Keratinocyte (primary cell): Measurements from ENCODE around the gene EPS8L2. TPM values are rescaled to one million over a fixed set of nuclear protein-coding genes. Genes with fewer than 3 reads are reported as not detected.

Experiments
- DNase-seq: peaks from one replicate; pipeline ENCODE4 v3.0.0-alpha.2; 2011; ENCODE audit warnings: low read depth, missing footprints, low spot score
- FAIRE-seq: peaks from 2 replicates; lab custom pipeline; 2011; peaks lifted over from hg19 to GRCh38; lab: Jason Lieb, UNC
- H2AFZ ChIP-seq: 2 replicates; pipeline ENCODE4 v1.6.0; 2012; ENCODE audit warnings: low read length, control low read depth, inconsistent platforms; ENCODE audit not compliant: control insufficient read depth
- H3K27ac ChIP-seq: 2 replicates; pipeline ENCODE4 v1.5.1; 2011; ENCODE audit warnings: low read length; ENCODE audit not compliant: control insufficient read depth, insufficient read depth
- H3K27me3 ChIP-seq: 3 replicates; pipeline ENCODE4 v1.6.0; 2011; ENCODE audit warnings: low read length; ENCODE audit not compliant: control insufficient read depth, insufficient read depth; ENCODE audit errors: extremely low read depth
- H3K36me3 ChIP-seq, 2 experiments: 2 replicates in 1 of 2; 3 replicates in 1 of 2; pipeline ENCODE4 v1.5.1; 2011; ENCODE audit warnings: low read length in 2 of 2, mild to moderate bottlenecking in 1 of 2; ENCODE audit not compliant: control insufficient read depth in 2 of 2, insufficient read depth in 2 of 2; ENCODE audit errors: extremely low read depth in 1 of 2
- H3K4me1 ChIP-seq: 3 replicates; pipeline ENCODE4 v1.5.1; 2011; ENCODE audit warnings: low read length; ENCODE audit not compliant: control insufficient read depth, insufficient read depth; ENCODE audit errors: extremely low read depth
- H3K4me2 ChIP-seq: 3 replicates; pipeline ENCODE4 v1.6.0; 2011; ENCODE audit warnings: low read depth, low read length; ENCODE audit not compliant: control insufficient read depth, insufficient read depth; ENCODE audit errors: extremely low read depth
- H3K4me3 ChIP-seq, 3 experiments: fragments of 200-600 bp in 1 of 3; sonication (generic) in 1 of 3; 2 replicates in 2 of 3; 3 replicates in 1 of 3; pipeline ENCODE4 v1.5.1; 2011 to 2016; ENCODE audit warnings: low read length in 3 of 3, mild to moderate bottlenecking in 3 of 3, control low read depth in 2 of 3, inconsistent platforms in 1 of 3, low read depth in 1 of 3, mixed read lengths in 1 of 3, mixed run types in 1 of 3, moderate library complexity in 1 of 3; ENCODE audit not compliant: control insufficient read depth in 2 of 3, insufficient read depth in 2 of 3; ENCODE audit errors: extremely low read depth in 1 of 3
- H3K79me2 ChIP-seq: 2 replicates; pipeline ENCODE4 v1.6.0; 2012; ENCODE audit warnings: low read length; ENCODE audit not compliant: control insufficient read depth, insufficient read depth
- H3K9ac ChIP-seq: 3 replicates; pipeline ENCODE4 v1.6.0; 2011; ENCODE audit warnings: low read length; ENCODE audit not compliant: control insufficient read depth, insufficient read depth; ENCODE audit errors: extremely low read depth
- H3K9me1 ChIP-seq: 3 replicates; pipeline ENCODE4 v1.6.0; 2011; ENCODE audit warnings: low read length; ENCODE audit not compliant: control insufficient read depth, insufficient read depth; ENCODE audit errors: extremely low read depth
- H3K9me3 ChIP-seq: 2 replicates; pipeline ENCODE4 v1.5.1; 2012; ENCODE audit warnings: low read depth, low read length; ENCODE audit not compliant: control insufficient read depth
- H4K20me1 ChIP-seq: 3 replicates; pipeline ENCODE4 v1.6.0; 2011; ENCODE audit warnings: low read length; ENCODE audit not compliant: control insufficient read depth, insufficient read depth; ENCODE audit errors: extremely low read depth
- EZH2 ChIP-seq: IDR thresholded peaks from one replicate; pipeline ENCODE4 v1.6.1; 2012; ENCODE audit warnings: inconsistent platforms, mild to moderate bottlenecking, low read length, moderate library complexity
- dilution Hi-C: fragments of 300-500 bp; cut with MboI; formaldehyde crosslinking; loops from one replicate; pipeline ENCODE4 v1.7.0; 2020; ENCODE audit warnings: low sequenced_read_pairs; ENCODE audit not compliant: extremely low pct_ligation_motif_present
- polyA plus RNA-seq, 5 experiments: library from polyadenylated mRNA; depleted of rRNA in 3 of 5; stranded (reverse) in 3 of 5; stranded (forward) in 1 of 5; unstranded in 1 of 5; fragments of >200 nt; gene quantifications; 1 replicate in 1 of 5; 2 replicates in 3 of 5; 3 replicates in 1 of 5; pipeline versions ENCODE4 v1.2.1 to v1.2.3, GENCODE V29; 2011 to 2012; ENCODE audit warnings: missing spikeins in 2 of 5, low read depth in 1 of 5, low replicate concordance in 1 of 5
- TF ChIP-seq, protein P1 (sequence below), 3 experiments: IDR thresholded peaks in 1 of 3; conservative IDR thresholded peaks in 1 of 3; optimal IDR thresholded peaks in 1 of 3; 2 replicates in 2 of 3; 3 replicates in 1 of 3; pipeline versions ENCODE3 to v1.5.1; 2011; ENCODE audit warnings: low read length in 3 of 3, mild to moderate bottlenecking in 3 of 3, moderate library complexity in 2 of 3, control low read depth in 1 of 3, inconsistent platforms in 1 of 3; ENCODE audit not compliant: insufficient read depth in 2 of 3; ENCODE audit errors: extremely low read depth in 1 of 3

EPS8L2 gene
- polyA plus RNA-seq, 1 donor (not counting 4 experiments of a cell fraction or from before 2014, with no cell fraction given): 114 TPM

DNA sequence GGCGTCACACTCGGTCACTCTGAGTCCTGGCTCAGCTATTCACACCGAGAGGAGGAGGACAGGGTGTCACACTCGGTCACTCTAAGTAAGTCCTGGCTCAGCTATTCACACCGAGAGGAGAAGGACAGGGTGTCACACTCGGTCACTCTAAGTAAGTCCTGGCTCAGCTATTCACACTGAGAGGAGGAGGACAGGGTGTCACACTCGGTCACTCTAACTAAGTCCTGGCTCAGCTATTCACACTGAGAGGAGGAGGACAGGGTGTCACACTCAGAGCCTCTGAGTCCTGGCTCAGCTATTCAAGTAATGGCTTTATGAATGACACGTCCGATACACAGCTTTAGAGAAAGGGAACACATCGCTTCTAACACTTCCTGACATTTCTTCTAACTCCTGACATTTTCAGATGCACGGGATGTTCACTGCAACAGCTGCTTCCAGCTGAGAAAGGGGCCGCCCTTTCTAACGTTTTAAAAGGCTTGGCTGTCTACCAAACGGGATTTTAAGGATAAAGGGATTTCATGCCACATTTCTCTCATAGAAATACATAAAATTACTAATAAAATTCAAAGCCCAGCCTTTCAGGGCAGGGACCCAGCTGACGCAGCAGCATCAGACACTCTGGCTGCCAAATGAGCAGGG lies 40.8 kb upstream of the EPS8L2 start:
- DNase-seq (no peak), FAIRE-seq (no peak)
- Histone ChIP-seq H2AFZ (no peak overlapping the region), H3K36me3 (peaks cover 6 to 11% of the 10 kb centered on the region in 2 experiments), H3K9me1 (no peaks in the 10 kb centered on the region), H3K27me3 (no peaks in the 10 kb centered on the region), H3K4me2 (no peak overlapping the region), H3K79me2 (peaks cover 2% of the 10 kb centered on the region), H3K27ac (no peak overlapping the region), H3K9ac (no peak overlapping the region), H3K4me3 (no peak overlapping the region), H3K9me3 (no peaks in the 10 kb centered on the region), H4K20me1 (peaks cover 3% of the 10 kb centered on the region), H3K4me1 (no peaks in the 10 kb centered on the region)
- dilution Hi-C loops: no loop called here
- TF ChIP-seq EZH2: no peak
- TF ChIP-seq, protein P1, sequence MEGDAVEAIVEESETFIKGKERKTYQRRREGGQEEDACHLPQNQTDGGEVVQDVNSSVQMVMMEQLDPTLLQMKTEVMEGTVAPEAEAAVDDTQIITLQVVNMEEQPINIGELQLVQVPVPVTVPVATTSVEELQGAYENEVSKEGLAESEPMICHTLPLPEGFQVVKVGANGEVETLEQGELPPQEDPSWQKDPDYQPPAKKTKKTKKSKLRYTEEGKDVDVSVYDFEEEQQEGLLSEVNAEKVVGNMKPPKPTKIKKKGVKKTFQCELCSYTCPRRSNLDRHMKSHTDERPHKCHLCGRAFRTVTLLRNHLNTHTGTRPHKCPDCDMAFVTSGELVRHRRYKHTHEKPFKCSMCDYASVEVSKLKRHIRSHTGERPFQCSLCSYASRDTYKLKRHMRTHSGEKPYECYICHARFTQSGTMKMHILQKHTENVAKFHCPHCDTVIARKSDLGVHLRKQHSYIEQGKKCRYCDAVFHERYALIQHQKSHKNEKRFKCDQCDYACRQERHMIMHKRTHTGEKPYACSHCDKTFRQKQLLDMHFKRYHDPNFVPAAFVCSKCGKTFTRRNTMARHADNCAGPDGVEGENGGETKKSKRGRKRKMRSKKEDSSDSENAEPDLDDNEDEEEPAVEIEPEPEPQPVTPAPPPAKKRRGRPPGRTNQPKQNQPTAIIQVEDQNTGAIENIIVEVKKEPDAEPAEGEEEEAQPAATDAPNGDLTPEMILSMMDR (optimal IDR thresholded peaks at IDR 0.05 in 1 of 3, IDR thresholded peaks at IDR 0.05 in 1 of 3, conservative IDR thresholded peaks at IDR 0.05 in 1 of 3; ENCODE audit: extremely low read depth in 1 of 3, insufficient read depth in 2 of 3, low read length in 3 of 3): no peak

DNA sequence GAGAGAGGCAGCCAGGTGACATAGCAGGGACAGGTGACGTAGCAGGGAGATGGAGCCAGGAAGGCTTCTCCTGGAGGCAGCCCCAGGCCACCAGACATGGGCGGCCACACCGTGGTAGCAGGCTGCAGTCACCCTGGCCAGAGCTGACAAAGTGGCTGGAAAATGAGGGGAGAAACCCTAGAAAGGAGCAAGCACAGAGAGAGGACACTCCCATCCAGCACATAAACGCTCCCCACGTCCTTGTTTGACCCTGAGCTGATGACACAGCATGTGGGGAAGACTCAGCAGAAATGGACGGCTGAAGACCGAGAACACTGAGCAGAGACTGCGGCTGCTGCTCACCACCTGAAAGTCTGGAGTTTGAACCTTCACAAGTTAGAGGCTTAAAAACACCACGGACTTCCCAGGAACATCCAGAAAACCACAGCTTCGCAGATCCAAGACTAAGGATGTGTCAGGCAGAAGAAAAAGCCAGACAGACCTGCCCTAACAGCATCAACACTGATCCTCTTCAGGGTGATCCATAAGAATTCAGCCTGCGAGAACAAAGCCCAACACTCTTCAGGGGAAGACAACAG lies 40.2 kb upstream of the EPS8L2 start:
- Histone ChIP-seq H3K4me1 (no peaks in the 10 kb centered on the region), H3K9me1 (no peaks in the 10 kb centered on the region), H3K79me2 (peaks cover 2% of the 10 kb centered on the region), H3K4me3 (no peak overlapping the region), H3K9ac (no peak overlapping the region), H3K27me3 (no peaks in the 10 kb centered on the region), H3K36me3 (peaks cover 6 to 11% of the 10 kb centered on the region in 2 experiments), H2AFZ (no peak overlapping the region), H3K4me2 (no peak overlapping the region), H4K20me1 (peaks cover 3% of the 10 kb centered on the region), H3K9me3 (no peaks in the 10 kb centered on the region), H3K27ac (no peak overlapping the region)
- FAIRE-seq: no peak
- DNase-seq: no peak
- dilution Hi-C loops: no loop called here
- TF ChIP-seq, protein P1 (optimal IDR thresholded peaks at IDR 0.05 in 1 of 3, IDR thresholded peaks at IDR 0.05 in 1 of 3, conservative IDR thresholded peaks at IDR 0.05 in 1 of 3; ENCODE audit: extremely low read depth in 1 of 3, insufficient read depth in 2 of 3, low read length in 3 of 3): no peak
- TF ChIP-seq EZH2: no peak
